Stimulated activated CD8-positive, alpha-beta memory T cell treated with anti-CD3 and anti-CD28 coated beads, Interleukin-4, amount 100 ng/mL, for 4 hours (primary cell): ENCODE data around the gene GAMT.

Experiments
- DNase-seq, 2 donors: peaks; one replicate each; pipeline ENCODE4 v3.0.0-alpha.2; 2020; ENCODE audit warnings: low read depth in 2 of 2, low spot score in 1 of 2

Gene GAMT

DNA sequence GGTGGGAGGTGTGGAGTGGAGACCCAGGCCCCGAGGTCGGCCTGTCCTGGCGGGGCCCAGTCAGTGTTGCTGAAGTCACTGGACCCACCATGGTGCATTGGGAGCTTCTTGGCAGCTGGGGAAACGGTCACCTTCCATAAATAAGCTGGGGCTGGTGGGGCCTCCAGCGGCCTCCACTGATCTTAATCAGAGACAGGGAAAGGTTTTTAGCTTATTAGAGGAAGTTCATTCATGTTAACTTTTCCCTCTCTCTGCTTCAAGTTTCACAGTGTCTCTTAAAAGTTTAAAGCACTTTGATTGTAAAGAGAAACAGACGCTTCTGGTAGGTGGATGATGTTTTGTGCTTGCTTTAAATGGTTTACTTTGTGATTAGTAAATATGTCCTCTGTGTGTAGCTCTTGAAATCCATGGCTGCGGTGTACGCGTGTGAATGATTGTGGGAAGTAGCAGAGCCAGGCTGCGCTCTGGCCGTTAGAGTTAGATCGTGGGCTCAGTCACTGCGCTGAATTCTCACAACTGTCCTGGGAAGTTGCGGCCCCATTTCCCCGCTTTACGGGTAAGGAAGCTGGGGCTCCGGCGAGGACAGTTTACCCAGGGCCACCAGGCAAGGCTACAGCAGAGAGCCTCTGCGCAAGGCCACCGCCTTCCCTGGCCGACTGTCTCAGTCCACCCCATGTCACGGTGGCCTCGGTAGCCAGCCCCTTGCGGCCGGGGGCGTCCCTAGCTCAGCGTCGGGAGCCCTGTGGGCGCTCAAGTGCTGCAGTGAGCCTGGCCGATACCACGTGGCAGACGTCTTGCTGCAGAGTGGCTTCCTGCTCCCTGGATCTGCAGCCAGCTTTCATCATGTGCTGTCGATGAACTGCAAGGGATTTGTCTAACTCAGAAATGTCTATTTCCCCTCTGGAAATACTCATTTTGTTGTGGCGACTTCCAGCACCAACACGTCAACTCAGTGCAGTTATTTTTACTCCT, 34.2 kb downstream of the GAMT start:
- DNase-seq, result no peak

DNA sequence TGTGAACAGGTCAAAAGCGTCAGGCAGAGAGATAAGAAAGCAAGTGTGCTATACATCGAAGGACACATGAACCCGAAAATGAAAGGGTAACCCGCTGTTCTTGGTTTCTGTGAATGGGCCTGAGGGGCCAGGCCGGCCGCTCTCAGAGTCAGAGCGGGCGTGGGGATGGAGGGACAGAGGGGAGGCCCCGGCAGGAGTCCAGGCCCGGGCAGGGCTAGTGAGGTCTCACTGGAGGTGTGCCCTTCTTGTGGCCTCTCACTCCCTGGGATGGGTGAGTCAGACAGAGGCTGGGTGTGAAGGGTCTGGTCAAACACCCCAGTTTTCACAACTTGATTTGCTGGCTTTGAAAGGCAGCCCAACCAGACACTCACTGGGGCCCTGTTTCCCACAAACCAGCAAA, 35.0 kb downstream of the GAMT start:
- DNase-seq, result no peak

DNA sequence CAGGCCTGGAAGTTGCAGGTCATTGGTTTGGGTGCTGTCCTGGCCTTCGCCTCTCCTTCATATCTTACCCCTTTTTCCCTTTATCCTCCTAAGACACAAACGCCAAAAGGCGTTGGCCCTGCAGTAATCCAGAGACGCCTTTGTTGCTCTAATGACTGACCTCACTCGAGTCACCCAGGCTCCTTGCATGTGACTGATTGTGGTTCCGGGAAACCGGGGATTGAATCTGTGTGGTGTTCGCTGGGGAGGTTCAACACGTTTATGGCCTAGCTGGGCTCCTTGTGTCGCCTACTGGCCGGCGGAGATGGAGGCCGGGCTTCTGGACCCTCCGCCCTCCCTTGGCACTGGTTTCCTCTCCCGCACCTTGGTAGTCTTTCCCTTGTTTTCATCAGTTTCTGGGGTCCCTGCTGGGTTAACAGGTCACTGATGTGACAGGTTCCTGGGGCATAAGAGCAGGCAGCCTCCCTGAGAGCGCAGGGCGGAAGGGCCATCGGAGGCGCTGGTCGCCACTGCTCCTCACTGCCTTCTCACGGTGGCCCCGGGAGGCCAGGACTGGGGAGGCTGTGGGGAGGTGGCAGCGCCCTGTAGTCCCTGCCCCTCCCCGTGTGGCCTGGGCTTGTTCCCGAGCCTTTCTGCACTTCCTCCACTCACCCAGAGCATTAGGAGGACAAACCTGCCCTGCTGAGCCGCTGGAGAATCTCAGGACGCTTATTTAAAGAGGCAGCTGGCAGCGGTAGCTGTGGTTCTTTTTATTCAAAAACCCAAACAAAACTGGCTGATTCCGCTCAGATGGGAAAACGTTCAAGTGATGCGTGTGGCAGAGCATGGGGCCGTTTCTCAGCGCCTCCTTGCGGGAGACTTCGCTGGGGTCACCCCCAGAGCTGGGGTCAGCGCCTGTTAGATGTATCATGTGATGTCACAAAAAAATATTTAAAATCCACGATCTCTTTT, 35.7 kb downstream of the GAMT start:
- DNase-seq, result no peak

DNA sequence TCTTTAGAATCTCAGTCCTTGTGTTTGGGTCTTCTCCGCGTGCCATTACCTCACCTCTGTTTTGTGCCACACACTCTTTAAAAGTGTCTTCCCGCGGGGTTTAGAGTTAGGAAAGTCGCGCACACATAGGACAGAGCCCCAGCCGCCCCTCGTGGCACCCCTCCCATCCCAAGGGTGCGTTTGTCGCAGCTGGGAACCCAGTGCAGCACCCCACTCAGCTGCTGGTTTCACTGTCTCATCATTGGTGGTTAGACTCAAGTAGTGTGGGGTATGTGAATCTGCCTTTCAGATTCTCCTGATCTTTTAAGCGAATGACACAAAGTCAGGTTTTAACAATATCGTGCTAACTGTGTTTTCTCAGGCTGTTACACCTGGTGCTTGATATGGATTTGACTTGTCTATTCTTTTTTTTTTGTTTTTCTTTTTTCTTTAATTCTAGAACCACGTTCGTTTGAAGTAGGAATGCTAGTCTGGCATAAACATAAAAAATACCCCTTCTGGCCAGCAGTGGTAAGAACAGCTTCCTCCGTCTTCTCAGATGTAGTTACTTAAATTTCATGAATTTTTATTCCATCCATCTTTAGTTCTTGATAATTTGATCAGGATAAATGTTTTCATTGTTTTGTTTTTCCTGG, 37.2 kb downstream of the GAMT start:
- no peak for DNase-seq

- DNase-seq, result no peak
Observed at GRCh38 chr19:1363599-1363998, 37.7 kb downstream of the GAMT start.

DNA sequence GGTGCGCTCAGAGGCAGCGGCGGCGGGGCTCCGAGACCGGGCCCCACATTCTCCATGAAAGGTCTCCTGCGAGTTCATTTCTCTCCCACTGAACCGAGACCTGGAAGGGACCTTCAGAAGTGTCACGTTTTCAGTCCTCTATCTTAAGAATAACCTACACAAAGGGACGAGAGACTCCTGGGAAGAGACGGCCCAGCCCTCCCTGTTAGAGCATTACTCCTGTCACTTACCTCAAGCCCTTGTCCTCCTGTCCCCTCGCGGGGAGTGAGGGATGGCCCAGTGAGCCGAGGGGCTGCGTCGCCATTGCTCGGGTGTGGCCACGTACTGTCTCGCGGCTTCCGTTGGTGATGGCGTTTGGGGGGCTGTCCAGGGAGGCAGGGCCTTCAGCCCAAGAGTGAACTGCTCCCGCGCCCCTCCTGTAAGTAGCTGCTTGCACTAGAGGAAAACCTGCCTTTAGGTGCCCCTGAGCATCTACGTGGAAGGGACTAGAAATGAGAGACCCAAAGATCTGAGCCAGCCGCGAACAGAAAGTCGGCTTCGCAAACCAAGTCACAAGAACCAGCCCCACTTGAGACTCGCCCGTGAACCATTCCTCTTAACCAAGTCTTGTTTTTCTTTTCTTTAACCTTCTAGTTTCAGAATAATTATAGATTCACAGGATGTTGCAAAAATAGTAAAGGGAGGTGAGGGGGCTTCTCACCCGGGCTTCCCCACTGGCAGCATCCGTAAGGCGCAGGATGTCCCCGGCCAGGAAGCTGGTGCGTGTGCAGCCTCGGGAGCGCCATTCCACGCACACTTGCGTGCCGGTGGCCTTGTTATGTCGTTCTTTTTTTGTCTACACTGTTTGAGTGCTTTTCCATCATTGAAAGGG, 38.7 kb downstream of the GAMT start:
- DNase-seq, result no peak

DNA sequence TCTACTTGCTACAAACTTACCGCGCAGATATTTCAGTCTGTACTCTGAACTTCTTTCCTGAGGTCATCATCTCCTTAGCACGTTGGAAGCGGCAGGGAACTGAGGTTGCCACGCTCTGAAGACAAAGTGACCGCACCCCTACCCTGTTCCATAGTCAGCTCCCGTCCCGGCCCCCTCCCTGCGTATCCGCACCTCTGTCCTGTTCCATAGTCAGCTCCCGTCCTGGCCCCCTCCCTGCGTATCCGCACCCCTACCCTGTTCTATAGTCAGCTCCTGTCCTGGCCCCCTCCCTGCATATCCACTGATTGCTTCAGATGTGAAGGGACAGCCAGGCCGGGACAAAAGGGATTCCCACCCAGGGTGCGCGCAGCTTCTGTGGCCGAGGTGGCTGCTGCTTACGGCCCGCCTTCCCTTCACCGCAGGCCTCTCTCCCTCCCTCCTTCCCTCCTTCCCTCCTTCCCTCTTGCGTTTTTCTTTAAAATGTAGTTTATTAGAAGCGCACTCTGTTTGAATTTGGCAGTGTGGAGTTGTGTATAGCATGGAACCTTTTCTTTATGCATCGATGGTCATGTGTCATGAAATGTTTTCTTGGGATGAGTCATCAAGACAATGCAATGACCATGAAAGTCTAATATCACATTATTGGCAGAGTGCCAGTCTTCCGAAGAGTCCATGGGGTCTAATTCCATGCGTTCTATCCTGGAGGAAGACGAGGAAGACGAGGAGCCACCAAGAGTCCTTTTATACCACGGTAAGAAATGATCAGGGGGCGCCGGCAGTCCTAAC, 39.5 kb downstream of the GAMT start:
- no peak for DNase-seq

- no peak for DNase-seq
Observed at GRCh38 chr19:1360818-1361461, 40.4 kb downstream of the GAMT start.

GRCh38 chr19:1360126-1360817, 41.1 kb downstream of the GAMT start:
- no peak for DNase-seq

DNA sequence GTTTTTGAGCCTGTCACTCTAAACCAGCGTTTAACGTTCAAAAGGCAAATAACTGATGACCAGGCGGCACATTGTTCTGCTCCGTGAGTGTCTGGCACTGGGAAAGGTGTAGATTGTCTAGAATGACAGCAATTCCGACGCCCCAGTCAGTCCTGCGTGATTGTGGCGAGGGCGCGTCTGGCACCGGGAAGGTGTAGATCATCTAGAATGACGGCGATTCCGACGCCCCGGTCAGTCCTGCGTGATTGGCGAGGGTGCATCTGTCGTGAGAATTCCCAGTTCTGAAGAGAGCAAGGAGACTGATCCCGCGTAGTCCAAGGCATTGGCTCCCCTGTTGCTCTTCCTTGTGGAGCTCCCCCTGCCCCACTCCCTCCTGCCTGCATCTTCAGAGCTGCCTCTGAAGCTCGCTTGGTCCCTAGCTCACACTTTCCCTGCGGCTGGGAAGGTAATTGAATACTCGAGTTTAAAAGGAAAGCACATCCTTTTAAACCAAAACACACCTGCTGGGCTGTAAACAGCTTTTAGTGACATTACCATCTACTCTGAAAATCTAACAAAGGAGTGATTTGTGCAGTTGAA, 43.7 kb downstream of the GAMT start:
- no peak for DNase-seq

DNA sequence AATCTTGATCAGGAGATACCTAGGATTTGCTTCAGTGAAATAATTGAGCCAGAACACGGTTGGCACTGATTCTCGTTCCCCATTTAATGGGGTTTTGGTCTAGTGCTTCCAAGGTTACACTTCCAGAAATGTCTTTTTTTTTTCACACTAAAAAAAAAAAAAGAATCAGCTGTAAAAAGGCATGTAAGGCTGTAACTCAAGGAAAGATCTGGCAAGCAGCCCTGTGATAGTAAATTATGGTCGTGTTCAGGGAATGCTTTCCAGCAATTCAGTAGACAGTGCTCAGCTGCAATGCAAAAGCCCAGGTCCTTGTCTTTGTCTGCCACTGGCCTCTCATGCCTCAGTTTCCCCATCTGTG, 44.9 kb downstream of the GAMT start:
- DNase-seq, result no peak

- no peak for DNase-seq
Observed at GRCh38 chr19:1355568-1356507, 45.5 kb downstream of the GAMT start.

DNA sequence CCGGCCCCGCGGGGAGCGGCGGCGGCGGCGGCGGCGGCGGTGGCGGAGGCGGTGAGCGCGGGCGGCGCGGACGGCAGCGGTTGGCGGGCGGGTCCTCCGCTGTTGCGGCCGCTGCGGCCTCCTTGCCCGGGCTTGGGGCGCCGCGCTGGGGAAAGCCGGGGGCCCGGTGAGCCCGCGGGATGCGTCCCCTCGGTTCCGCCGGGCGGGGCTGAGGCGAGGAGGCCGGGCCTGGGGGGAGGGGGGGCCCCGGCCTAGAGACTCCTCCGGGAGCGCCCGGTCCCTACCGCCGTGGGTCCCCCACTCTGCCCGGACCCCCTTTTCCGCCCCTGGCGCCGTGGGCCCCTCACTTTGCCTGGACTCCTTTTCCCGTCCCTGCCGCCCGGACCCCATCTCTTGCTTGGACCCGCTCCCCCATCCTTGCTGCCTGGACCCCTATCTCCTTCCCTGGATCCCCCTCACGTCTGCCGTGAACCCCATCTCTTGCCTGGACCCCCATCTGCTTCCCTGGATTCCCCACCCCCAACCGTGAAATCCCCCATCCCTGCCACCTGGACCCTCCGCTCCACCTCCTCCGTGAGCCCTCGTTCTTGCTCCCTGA, 46.3 kb downstream of the GAMT start:
- DNase-seq, result no peak

DNA sequence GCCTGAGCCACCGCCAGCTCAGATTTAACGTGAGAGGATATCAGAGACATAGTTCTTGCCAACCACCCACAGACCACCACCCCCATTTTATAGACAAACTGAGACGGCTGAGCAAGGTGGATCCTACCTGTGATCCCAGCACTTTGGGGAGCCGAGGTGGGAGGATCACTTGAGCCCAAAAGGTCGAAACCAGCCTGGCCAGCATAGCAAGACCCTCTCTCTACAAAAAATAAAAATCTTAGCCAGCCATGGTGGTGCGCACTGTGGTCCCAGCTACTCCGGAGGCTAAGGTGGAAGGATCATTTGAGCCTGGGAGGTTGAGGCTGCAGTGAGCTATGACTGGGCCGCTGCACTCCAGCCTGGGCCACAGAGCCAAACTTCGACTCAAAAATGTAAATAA, 48.2 kb downstream of the GAMT start:
- DNase-seq, result no peak

GRCh38 chr19:1351381-1351851, 49.9 kb downstream of the GAMT start:
- no peak for DNase-seq

DNA sequence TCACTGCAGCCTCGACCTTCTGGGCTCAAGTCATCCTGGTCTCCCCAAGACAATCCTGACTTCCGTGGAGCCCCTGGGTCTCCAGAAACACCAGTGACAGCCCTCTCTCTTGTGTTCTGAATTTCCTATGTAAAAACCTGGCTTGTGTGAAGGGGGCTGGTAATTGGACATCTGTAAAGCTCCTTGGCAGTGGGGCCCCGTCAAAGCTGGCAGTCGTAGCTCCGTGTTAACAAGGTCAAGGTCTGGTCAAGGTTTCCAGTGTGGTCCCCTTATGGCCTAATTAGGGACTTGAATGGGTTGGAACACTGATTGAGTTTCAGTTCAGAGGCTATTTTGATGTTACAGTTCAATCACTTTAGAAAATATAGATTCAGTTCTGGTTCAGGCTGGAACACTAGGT, 50.5 kb downstream of the GAMT start:
- DNase-seq, result no peak

GRCh38 chr19:1349211-1349610, 52.1 kb downstream of the GAMT start:
- DNase-seq, result no peak
